Hematopoietic multipotent progenitor cell treated with erythropoietin and hydrocortisone succinate and interleukin-3 and kit ligand, for 6 days (in vitro differentiated cells): Measurements from ENCODE around the gene NAA38.
"Not testable (repeated sequence)": the region's sequence is repeated elsewhere in the genome, so short reads cannot be mapped to it uniquely, and the experiment has no call there.

ENCODE experiments used
- DNase-seq: peaks from one replicate; pipeline ENCODE4 v3.0.0-alpha.2; 2015

Gene NAA38

GRCh38 chr17:7881276-7882054, 24.1 kb upstream of the NAA38 start:
- DNase-seq: peak; percentile 69

- peak; percentile 44 for DNase-seq
These were observed 22.9 kb upstream of the NAA38 start for GRCh38 chr17:7880076-7880868.

GRCh38 chr17:7878234-7878633, 20.9 kb upstream of the NAA38 start:
- DNase-seq: no peak

DNA sequence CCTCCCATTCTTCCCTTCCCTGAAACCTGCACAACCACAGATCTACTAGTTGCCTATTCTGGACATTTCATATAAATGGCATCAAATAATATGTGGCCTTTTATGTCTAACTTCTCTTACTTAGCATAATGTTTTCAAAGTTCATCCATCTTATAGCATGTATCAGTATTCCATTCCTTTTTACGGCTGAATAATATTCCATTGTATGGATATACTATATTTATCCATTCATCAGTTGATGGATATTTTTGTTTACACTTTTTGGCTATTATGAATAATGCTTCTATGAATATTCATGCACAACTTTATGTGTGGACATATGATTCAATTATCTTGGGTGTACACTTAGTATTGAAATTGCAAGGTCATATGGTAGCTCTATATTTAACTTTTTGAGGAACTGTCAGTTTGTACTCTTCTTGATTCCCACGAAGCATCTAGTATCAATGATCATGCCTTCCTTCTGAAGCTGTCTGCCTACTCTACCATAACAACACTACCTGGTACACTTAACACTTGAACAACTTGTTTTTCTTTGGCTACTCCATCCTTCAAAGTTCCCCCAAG, 18.5 kb upstream of the NAA38 start:
- no peak for DNase-seq

- DNase-seq: no peak
These were observed 15.7 kb upstream of the NAA38 start for GRCh38 chr17:7873051-7873450.

GRCh38 chr17:7867881-7868329, 10.5 kb upstream of the NAA38 start:
- DNase-seq: peak; percentile 60

DNA sequence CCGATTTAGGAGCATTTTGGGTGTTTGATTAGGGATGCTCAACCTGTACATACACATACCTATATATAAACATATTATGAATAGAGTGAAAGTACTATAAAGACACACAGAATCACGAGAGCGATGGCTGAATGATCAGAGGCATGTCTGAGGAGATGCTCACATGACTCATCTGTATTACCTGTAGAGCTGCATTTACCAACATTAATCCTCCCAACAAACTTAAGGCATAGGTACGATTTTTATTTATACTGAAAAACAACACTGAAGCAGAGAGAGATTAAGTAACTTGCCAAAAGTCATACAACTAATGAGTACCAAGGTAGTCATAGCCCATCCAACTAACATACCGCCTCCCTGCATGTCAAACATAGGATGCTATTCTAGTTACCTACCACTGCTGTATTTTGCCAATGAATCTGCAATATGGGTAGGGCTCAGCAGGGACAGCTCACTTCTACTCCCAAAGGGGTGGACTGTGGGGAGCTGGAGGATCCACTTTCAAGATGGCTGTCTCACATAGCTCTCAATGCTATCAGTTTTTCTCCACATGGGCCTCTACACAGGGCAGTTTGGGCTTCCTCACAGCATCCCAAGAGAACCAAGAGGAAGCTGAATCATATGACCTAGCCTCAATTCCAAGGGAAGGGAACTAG, 7.8 kb upstream of the NAA38 start:
- DNase-seq: no peak

- DNase-seq: not testable (repeated sequence)
These were observed 7.0 kb upstream of the NAA38 start for GRCh38 chr17:7864384-7864783.

DNA sequence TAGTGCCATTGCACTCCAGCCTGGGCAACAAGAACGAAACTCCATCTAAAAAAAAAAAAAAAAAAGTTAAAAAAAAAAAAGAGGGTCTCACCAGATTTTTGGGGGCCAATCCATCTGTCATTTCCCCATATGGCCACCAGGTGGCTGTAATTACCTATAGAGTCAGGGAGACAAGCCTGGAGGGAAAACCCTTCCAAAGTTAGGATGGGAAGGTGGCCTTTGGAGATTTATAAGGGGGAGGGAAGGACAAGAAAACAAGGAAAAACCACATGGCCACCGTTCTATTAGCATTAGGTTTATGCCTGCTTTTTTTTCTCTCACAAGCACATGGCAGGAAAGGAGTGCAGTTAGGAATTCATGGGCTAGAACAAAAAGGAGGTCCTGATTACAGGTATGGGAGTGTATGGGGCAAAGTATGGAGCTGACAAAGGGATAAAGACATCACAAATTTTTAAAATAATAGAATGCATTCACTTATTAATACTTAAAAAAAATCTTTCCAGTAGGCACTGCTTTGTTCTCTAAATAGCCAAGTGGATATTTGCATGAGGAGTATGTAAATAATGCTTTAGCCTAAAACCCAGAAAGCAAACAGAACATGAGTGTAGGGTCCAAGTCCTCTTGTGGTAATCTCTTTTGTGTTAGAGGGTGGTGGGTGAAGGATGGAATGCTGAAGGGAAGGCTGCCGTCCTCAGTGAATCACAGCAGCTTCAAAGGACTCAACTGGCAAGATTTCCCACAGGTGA, 5.5 kb upstream of the NAA38 start:
- peak; percentile 72 for DNase-seq

GRCh38 chr17:7859028-7859427, 1.7 kb upstream of the NAA38 start:
- no peak for DNase-seq

DNA sequence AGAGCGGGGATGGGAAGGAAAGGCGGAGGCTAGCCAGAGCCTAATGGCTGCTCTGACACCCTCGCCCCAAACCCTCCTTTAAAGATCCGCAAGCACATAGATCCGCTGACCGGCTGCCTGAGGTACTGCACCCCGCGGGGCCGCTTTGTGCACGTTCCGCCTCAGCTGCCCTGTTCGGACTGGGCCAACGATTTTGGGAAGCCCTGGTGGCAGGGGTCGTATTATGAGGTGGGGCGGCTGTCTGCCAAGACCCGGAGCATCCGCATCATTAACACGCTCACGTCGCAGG, 1.1 kb upstream of the NAA38 start:
- DNase-seq: peak; percentile 76

DNA sequence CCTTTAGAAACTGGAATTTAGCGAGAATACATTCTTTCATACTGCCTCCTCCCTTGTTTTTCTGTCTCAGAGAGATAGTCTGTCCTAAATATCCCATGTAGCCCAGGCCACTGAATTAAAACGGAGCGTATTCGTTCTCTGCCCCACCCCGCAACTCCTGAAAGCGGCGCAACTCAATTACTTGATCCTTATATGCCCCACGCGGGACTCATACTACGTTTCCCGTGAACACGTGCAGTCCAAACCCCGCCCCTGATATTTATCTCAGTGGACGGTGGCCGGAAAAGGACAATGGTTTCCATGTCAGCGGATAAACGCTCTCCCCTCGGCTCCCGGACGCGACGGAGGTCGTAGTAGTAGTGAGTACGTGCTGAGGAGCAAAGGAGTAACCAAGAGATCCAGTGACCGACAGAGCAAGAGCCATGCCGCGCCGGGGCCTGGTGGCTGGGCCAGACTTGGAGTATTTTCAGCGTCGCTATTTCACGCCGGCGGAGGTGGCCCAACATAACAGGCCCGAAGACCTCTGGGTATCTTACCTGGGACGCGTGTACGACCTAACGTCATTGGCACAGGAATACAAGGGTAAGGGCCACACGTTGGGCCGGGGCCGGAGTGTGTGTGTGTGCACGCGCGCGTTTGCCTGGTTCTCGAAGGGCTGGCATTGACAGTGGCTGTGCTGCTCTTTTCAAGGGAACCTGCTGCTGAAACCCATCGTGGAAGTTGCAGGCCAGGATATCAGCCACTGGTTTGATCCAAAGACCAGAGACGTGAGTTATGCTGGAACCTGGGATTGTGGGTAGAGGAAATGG, 558 bp upstream of the NAA38 start, which contains the start of gene CYB5D1:
TSS of gene CYB5D1 (plus strand) at position 291 of the 809 bp plus-strand sequence. CDS start at position 423, 132 bp downstream.
- peak; percentile 98 for DNase-seq

DNA sequence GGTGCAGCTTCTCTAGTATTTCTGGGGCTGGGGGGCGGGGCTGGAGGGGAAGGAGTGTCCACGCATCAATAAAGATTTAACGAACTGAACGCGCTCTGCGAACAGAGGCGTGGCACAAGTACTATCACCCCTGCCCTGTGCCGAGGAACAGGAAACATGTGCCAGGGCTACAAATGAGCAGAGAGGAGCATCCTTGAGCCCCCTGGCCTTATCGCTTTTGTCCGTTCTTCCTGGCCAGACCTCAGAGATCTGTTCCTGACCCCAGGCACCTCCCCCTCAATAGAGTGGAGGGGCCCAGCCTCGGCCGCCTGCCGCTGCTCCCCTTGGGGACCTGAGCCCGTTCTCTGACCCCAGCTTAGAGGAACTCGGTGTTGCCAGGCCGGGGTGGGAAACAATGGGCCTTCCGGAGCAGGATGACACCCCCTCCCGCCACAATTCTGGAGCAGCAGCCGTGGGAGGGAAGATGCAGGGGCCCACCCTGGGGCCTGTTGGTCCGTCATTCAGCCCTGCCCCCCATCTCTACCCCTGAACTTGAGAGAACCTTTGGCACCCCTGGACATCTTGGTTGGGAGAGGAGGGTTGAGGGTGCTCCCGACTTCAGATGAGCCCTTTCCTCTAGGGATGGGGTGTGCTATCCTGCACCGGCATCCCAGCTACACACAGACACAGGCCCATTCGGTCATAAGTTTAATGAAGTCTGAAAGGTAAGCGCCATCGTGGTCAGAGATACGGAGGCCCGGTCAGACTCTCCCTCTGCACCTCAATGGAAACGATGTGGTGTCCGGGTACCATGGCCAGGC, 1.1 kb downstream of the NAA38 start:
- DNase-seq: peak; percentile 95

GRCh38 chr17:7855660-7856010, 1.7 kb downstream of the NAA38 start:
- DNase-seq: no peak

DNA sequence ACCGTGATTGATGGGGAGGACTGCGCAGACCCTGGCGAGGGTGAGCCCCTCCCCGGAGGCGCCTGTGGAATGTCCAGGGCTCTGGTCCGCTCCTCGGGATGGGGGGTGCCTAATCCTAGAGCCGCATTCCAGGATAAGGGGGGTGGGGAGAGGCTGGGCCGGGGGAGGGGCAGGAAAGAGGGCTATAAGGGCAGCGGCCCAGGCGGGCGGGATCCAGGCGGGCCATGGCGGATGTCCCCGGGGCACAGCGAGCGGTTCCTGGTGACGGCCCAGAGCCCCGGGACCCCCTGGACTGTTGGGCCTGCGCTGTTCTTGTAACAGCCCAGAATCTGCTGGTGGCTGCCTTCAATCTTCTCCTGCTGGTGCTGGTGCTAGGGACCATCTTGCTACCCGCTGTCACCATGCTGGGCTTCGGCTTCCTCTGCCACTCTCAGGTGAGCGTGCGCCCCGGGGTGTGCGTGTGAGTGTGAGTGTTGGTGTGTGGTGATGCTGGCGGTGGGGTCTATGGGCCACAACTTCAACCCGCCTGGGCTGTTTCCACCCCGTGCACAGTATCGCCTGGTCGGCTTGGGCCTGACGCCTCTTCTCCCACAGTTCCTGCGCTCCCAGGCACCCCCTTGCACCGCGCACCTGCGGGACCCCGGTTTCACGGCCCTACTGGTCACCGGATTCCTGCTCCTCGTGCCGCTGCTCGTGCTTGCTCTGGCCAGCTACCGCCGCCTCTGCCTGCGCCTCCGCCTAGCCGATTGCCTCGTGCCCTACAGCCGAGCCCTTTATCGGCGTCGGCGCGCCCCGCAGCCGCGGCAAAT, 2.3 kb downstream of the NAA38 start, which contains the start of gene TMEM88:
TSS of gene TMEM88 (plus strand) at position 216 of the 809 bp plus-strand sequence. CDS start at position 225, 9 bp downstream.
- DNase-seq: no peak

- DNase-seq: no peak
These were observed 3.1 kb downstream of the NAA38 start for GRCh38 chr17:7854078-7854777.

DNA sequence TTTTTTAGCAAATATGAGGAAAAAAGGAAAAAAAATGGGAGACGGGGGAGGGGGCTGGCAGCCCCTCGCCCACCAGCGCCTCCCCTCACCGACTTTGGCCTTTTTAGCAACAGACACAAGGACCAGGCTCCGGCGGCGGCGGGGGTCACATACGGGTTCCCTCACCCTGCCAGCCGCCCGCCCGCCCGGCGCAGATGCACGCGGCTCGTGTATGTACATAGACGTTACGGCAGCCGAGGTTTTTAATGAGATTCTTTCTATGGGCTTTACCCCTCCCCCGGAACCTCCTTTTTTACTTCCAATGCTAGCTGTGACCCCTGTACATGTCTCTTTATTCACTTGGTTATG, 3.7 kb downstream of the NAA38 start:
- no peak for DNase-seq

DNA sequence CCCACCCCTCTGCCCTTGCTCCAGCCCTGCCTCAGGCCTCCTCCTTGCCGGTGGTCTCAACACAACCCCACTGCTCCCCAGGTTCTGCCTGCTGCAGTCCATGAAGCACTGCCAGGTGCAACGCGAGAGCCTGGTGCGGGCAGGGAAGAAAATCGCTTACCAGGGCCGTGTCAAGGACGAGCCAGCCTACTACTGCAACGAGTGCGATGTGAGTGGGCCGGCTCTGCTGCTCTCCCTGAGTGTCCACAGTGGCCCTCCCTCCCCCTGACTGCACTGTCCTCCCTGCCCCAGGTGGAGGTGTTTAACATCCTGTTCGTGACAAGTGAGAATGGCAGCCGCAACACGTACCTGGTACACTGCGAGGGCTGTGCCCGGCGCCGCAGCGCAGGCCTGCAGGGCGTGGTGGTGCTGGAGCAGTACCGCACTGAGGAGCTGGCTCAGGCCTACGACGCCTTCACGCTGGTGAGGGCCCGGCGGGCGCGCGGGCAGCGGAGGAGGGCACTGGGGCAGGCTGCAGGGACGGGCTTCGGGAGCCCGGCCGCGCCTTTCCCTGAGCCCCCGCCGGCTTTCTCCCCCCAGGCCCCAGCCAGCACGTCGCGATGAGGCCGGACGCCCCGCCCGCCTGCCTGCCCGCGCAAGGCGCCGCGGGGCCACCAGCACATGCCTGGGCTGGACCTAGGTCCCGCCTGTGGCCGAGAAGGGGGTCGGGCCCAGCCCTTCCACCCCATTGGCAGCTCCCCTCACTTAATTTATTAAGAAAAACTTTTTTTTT, 4.3 kb downstream of the NAA38 start:
- DNase-seq: no peak

- DNase-seq: no peak
These were observed 5.1 kb downstream of the NAA38 start for GRCh38 chr17:7852262-7852670.
